Brain pericyte (primary cell): ENCODE results near the gene NECTIN1.

ENCODE experiments used
- DNase-seq: peaks from one replicate; pipeline ENCODE4 v3.0.0-alpha.2; 2012; ENCODE audit warnings: low read depth, low spot score

Gene NECTIN1

GRCh38 chr11:119591836-119592310 lies 137.1 kb downstream of the NECTIN1 start:
- DNase-seq: no peak

GRCh38 chr11:119590651-119591351 lies 138.2 kb downstream of the NECTIN1 start:
- no peak for DNase-seq

- no peak for DNase-seq
These were observed 140.0 kb downstream of the NECTIN1 start for GRCh38 chr11:119589001-119589400.
